ENCODE results near the gene RNF7.
A peak's percentile ranks its signal among the peaks of the same experiment; 100 is the strongest.
"Not testable (repeated sequence)": the region's sequence is repeated elsewhere in the genome, so short reads cannot be mapped to it uniquely, and the experiment has no call there.

RNF7 gene

GRCh38 chr3:141735770-141736465 is 2.2 kb upstream of the RNF7 start:
- no peak for DNase-seq

DNA sequence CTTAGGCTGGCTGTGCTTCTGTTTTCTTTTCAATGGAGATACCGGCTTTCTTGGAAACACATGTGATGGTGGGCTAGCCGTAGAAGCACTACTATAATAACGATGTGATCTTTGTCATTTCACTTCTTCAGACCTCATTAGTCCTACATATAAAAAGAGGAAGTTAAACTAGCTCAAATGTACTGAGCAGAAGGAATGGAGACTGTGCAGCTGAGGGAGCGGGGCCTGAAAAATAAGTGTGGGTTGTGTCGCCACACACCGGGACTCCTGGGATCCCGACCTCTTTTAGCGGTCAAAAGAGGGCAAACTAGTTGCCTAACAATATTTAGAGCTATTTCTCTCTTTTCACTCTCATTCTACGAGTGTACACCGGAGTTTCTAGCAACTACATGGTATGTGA is 1.0 kb upstream of the RNF7 start:
- peak in 1 of 2 donors; percentile 15 for DNase-seq

GRCh38 chr3:141737678-141738021 is 448 bp upstream of the RNF7 start:
- no peak for DNase-seq

GRCh38 chr3:141738891-141739363 is 829 bp downstream of the RNF7 start:
- DNase-seq: peak; percentile 20 to 56

DNA sequence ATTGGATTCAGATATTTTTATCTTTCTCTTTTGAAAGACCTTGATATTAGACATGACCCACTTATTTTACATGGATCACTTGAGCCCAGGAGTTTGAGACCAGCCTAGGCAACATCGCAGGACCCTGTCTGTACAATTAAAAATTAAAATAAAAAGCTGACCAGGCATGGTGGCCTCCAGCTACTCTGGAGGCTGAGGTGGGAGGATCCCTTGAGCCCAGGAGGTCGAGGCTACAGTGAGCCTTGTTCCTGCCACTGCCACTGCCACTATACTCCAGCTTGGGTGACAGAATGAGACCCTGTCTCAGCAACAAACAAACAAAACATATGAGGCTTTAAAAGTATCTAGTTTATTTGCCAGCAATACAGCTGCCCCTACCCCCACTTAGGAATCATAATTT is 1.6 kb downstream of the RNF7 start:
- no peak for DNase-seq

- peak in 1 of 2 donors; percentile 10 for DNase-seq
These were observed 2.3 kb downstream of the RNF7 start for GRCh38 chr3:141740349-141740748.

DNA sequence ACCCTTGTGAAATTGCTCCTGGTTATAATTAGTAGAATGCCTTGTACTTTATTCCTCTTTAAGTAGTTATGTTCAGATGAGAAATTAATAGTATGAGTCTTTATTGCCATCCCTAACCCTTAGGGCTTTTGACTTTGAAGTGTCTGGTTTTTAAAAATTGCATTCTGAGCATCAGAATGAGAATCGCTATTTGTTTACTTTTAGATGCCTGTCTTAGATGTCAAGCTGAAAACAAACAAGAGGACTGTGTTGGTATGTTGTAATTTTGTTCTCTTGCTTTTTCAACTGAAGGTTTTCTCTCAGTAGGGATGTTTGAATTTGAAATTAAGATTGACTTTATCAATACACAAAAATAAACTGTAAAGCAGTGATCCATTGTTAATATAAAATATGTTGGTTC is 5.2 kb downstream of the RNF7 start:
- no peak for DNase-seq

DNA sequence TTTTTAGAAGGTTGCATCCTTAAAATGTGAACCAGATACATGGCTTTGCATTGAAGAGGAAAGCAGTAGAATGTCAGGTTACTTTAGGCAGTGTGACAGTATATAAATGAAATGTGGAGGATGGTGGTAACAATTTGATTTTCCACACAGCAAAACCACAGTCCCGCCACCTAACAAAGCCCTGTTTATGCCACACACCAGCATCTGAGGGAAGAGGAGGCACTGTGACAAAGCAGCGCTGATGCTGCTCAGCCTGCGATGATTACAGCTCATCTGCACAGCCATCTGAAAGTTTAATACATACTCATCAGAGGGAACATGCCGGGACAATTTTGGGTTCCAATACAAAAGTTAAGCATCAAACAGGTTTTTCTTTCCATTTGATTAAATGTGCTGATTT is 8.9 kb downstream of the RNF7 start:
- DNase-seq: no peak

DNA sequence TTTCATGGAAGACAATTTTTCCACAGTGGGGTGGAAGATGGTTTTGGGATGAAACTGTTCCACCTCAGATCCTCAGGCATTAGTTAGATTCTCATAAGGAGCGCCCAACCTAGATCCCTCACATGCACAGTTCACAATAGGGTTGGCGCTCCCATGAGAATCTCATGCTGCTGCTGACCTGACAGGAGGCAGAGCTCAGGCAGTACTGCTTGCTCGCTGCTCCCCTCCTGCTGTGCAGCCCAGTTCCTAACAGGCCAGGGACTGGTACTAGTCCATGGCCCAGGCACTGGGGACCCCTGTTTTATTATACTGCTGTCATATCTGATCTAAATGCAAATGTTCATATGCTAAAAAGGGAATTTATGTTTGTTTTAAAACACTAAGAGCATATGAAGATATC is 15.3 kb downstream of the RNF7 start:
- no peak for DNase-seq

DNA sequence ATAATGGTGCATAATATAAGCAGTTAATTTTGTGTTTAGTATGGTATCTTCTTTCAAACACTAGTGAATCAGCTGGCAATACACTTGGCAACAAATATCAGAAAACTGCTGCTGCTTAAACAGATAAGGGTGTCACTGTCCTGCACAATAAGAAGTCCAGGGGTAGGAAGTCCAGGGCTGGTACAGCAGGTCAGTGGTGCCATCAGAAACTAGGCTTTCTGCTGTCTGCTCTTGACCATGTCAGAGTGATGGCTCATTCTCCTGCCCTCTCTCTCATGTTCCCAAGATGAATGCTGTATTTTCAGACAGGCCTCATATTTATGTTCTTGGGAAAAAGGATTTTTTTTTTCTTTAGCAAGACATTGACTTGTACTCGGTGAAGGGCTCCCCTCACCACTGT is 15.9 kb downstream of the RNF7 start:
- DNase-seq: no peak

- not testable (repeated sequence) for DNase-seq
These were observed 24.5 kb downstream of the RNF7 start for GRCh38 chr3:141762552-141762951.

DNA sequence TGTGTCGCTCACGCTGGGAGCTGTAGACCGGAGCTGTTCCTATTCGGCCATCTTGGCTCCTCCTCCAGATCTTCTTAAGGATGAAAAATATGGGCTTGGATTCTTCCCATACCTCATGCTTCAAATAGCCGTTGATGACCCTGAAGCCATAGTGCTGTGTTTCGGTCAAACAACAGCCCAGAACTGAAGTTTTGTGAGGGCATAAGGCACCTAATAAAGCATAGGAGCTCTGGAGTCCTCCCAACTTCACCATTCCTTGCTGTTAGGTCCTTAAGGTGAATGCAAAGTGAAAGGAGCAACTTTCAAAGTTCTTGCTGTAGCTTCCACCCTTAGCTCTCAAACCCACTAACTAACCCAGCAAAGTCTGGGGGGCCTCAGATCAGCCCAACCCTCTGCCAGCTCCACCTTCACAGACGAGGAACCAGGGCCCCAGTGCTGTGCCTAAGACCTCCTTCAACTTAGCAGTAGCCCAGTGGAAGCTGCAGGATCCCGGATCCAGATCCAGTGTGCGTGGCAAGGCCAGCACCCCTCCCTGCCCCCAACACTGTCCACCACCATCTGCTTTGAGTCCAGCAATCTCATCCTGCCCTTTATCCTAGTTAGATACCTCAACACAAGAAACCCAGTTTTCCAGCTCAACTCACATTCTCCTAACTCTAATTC is 25.1 kb downstream of the RNF7 start, which contains the start of gene GRK7:
Gene GRK7 (plus strand): TSS at position 321 of the 663 bp plus-strand sequence. CDS start 14,877 bp downstream, outside the sequence.
- DNase-seq: no peak

GRCh38 chr3:141764045-141764444 is 25.9 kb downstream of the RNF7 start:
- DNase-seq: no peak

DNA sequence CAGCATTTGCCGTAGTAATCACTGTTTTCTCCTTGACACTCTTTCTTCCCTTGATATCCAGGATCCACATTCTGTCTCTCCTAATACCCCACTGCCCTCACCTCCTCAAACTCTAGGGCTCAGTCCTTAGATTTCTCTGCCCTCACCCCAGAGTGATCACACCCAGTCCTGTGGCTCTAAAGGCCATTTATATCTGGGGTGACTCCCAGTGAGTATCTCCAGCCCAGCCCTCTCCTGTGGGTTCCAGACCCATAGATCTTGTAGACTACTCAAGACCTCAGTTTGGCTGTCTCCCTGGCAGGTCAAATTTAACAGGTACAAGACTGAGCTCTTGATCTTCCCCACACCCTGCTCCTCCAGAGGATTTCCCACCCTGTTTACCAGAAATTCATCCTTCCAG is 26.4 kb downstream of the RNF7 start:
- DNase-seq: no peak

- DNase-seq: no peak
These were observed 26.9 kb downstream of the RNF7 start for GRCh38 chr3:141764986-141765385.

- no peak for DNase-seq
These were observed 29.0 kb downstream of the RNF7 start for GRCh38 chr3:141767066-141767465.

- no peak for DNase-seq
These were observed 31.3 kb downstream of the RNF7 start for GRCh38 chr3:141769221-141769894.

GRCh38 chr3:141773676-141774075 is 35.6 kb downstream of the RNF7 start:
- no peak for DNase-seq

- no peak for DNase-seq
These were observed 38.3 kb downstream of the RNF7 start for GRCh38 chr3:141776376-141776775.

DNA sequence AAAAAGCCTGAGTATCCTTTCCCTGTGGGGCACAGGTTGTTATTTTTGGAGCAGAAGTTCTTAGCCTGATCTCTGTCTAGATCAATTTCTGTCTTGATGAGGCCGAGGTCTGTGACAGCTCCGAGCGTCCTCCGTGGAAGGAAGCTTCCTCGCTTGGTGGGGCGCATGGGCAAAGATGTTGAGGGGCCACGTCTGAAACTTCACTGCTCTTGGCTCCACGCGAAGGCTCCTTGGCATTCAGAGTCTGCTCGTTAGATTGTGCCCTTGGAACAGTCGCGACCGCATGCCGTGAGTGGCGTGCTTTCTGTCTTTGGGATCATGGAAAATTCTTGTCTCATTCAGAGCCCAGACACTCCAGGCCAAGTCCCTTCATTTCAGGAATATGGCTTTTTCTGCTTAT is 38.8 kb downstream of the RNF7 start:
- DNase-seq: no peak

DNA sequence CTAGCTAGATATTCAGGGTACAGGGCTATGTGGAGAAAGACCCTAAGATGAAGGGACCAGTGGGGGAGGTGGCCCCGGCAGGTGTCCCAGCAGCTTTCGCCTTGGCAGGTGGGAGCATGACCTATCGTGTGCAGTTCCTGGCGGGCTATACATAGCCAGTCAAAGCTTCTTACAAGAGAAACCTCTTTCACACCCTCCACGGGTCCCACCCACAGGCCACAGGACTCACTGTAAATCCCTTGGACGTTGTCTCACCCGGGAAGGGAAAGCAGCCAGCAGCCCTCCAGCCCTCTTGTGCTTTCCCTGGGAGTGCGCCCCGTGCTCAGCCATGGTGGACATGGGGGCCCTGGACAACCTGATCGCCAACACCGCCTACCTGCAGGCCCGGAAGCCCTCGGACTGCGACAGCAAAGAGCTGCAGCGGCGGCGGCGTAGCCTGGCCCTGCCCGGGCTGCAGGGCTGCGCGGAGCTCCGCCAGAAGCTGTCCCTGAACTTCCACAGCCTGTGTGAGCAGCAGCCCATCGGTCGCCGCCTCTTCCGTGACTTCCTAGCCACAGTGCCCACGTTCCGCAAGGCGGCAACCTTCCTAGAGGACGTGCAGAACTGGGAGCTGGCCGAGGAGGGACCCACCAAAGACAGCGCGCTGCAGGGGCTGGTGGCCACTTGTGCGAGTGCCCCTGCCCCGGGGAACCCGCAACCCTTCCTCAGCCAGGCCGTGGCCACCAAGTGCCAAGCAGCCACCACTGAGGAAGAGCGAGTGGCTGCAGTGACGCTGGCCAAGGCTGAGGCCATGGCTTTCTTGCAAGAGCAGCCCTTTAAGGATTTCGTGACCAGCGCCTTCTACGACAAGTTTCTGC is 40.1 kb downstream of the RNF7 start:
- no peak for DNase-seq

- no peak for DNase-seq
These were observed 41.6 kb downstream of the RNF7 start for GRCh38 chr3:141779667-141780066.

DNA sequence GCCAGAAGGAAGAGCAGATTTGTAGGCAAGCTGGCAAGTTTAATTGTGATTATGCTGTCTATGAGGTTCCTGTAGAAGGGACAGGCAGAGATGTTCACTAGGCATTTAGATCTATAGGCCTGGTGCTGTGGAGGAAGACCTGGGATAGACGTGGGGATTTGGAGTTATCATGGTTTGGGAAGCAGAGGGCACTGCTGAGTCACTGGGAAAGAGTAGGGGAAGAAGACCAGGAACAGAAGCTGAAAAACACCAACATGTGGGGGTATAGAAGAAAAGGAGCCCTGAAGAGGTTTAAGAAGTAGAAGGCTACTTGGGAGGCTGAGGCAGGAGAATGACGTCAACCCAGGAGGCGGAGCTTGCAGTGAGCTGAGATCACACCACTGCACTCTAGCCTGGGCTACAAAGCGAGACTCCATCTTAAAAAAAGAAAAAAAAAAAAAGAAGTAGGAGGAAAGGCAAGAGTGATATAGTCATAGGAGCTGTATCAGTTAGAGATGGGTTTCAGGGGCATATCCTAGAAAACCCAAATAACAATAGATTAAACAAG is 44.4 kb downstream of the RNF7 start:
- no peak for DNase-seq
